ENCODE data around the gene SIPA1L3.
"Not testable (repeated sequence)": the region's sequence is repeated elsewhere in the genome, so short reads cannot be mapped to it uniquely, and the experiment has no call there.

Gene SIPA1L3

DNA sequence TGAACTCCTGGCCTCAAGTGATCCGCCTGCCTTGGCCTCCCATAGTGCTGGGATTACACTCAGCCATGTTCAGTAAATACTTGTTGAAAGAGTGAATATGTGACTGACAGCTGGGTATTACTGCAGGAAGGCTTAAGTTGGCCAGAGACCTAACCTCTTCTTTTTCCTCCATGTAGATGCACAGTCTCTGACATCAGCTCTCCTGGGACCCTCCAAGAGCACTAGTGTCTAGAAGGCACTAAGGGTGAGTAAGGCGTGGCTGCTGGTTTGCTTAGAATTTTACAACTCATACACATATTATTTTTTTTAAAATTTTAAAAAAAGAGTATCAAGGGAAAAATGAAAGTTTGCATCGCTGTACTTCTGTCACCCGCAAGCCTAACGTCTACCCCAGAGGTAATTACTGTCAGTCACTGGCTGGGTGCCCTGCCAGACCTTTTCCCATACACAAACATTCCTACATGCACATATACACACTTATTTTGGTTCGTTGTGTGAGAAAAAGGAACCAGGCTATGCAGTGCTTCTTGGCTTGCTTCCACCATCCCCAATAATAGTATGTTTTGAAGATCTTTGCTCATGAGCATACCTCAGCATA lies 122.0 kb downstream of the SIPA1L3 start:
- FAIRE-seq (no peak), DNase-seq (ENCODE audit: insufficient read length, low spot score) (no peak)
- TF ChIP-seq, protein P1, sequence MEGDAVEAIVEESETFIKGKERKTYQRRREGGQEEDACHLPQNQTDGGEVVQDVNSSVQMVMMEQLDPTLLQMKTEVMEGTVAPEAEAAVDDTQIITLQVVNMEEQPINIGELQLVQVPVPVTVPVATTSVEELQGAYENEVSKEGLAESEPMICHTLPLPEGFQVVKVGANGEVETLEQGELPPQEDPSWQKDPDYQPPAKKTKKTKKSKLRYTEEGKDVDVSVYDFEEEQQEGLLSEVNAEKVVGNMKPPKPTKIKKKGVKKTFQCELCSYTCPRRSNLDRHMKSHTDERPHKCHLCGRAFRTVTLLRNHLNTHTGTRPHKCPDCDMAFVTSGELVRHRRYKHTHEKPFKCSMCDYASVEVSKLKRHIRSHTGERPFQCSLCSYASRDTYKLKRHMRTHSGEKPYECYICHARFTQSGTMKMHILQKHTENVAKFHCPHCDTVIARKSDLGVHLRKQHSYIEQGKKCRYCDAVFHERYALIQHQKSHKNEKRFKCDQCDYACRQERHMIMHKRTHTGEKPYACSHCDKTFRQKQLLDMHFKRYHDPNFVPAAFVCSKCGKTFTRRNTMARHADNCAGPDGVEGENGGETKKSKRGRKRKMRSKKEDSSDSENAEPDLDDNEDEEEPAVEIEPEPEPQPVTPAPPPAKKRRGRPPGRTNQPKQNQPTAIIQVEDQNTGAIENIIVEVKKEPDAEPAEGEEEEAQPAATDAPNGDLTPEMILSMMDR (IDR thresholded peaks at IDR 0.05; ENCODE audit: insufficient read depth, missing control alignments) = no peak

DNA sequence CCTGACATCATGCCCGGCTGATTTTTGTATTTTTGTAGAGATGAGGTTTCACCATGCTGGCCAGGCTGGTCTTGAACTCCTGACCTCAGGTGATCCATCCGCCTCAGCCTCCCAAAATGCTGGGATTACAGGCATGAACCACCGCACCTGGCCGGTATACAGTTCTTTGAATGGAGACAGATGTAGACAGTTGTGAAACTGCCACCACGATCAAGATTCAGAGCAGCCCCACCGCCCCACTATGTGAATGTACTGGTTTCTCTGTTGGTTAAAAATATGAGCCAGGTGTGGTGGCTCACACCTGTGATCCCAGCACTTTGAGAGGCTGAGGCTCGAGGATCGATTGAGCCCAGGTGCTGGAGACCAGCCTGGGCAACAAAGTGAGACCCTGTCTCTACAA lies 123.0 kb downstream of the SIPA1L3 start:
- not testable (repeated sequence) for DNase-seq (ENCODE audit: insufficient read length, low spot score); FAIRE-seq

DNA sequence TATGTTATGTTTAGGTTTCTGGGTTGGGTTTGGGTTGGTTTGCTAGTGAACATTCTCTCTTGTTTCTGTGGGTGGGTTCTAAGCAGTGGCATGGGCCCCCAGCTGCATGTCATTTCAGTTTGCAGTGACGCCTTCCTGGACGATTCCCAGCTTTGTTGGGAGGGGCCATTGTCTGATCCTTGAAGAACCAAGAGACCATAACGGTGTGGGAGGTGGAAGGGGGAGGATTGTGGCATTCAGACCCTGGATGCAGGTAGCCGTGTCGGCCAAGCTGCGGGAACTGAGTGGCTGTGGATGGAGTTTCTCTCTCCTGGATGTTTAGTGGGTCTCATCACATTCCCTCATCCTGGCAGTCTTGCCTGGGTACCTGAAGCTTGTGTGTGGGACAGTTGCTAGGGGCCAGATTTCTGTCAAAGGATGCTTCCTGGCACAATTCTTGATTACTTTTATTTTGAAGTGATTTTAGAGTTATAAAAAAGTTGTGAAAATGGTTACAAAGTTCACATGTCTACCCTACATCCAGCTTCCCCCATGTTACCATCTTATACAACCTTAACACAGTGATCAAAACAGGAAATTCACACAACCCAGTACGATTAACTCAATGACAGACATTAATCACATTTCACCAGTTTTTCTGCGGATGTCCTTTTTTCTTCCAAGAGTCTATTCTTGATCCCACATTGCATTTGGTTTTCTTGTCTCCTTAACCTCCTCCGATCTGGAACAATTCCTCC lies 123.8 kb downstream of the SIPA1L3 start:
- no peak for DNase-seq (ENCODE audit: insufficient read length, low spot score)
- no peak for FAIRE-seq
- TF ChIP-seq, protein P1 (IDR thresholded peaks at IDR 0.05; ENCODE audit: insufficient read depth, missing control alignments) = no peak

DNA sequence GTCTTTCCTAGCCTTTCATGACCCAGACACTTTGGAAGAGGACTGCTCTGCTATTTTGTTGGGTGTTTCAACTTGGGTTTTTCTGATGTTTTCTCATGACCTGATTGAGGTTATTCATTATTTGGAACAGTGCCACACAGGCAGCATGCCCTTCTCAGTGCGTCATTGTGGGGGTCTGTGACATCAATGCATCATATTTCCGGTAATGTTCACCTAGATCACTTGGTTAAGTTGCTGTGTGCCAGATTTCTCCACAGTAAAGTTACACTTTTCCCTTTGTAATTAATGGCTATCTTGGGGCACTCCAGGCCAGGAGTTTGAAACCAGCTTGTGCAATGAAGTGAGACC lies 124.4 kb downstream of the SIPA1L3 start:
- DNase-seq (ENCODE audit: insufficient read length, low spot score) (no peak), FAIRE-seq (no peak)

DNA sequence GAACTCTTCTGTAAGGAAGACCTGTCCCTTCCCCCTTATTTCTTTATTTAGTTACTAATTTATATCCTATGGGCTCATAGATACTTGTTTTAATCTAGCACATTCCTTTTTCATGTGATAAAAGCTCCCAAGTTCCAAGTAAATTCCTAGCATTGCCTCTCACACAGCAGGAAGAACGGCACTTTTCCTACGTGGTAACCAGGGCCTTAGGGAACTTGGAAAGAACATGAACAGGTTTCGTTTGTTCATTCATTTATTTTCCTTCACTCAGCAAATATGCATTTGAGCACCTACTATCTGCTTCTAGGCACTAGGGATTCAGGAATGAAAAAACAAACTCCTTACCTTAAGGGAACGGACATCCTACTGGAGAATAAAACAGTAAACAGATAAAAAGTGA lies 125.1 kb downstream of the SIPA1L3 start:
- FAIRE-seq (no peak), DNase-seq (ENCODE audit: insufficient read length, low spot score) (no peak)
- TF ChIP-seq, protein P1 (IDR thresholded peaks at IDR 0.05; ENCODE audit: insufficient read depth, missing control alignments) = no peak

More for the DNA sequence above, 124.4 kb downstream of the SIPA1L3 start:
- TF ChIP-seq, protein P1 (IDR thresholded peaks at IDR 0.05; ENCODE audit: insufficient read depth, missing control alignments) = no peak

DNA sequence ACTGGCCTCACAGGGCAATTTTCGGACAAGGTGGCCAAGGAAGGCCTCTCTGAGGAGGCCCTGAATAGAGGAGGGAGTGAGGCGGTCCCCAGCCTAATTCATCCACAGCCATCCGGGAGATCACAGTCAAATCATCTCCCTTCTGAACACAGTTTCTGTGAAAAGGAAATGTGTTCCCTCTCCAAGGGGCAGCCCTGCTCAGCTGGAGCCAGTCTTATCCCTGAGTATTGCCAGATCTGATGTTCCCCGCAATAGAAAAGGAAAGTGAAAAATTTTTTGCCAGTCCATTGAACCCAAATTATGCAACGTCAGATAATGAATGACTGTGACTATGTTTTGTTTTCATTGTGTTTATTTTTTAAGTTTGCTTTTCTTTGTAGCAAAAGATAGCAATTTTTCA lies 125.9 kb downstream of the SIPA1L3 start:
- no peak for FAIRE-seq
- DNase-seq (ENCODE audit: insufficient read length, low spot score) = no peak
- TF ChIP-seq, protein P1 (IDR thresholded peaks at IDR 0.05; ENCODE audit: insufficient read depth, missing control alignments) = no peak

DNA sequence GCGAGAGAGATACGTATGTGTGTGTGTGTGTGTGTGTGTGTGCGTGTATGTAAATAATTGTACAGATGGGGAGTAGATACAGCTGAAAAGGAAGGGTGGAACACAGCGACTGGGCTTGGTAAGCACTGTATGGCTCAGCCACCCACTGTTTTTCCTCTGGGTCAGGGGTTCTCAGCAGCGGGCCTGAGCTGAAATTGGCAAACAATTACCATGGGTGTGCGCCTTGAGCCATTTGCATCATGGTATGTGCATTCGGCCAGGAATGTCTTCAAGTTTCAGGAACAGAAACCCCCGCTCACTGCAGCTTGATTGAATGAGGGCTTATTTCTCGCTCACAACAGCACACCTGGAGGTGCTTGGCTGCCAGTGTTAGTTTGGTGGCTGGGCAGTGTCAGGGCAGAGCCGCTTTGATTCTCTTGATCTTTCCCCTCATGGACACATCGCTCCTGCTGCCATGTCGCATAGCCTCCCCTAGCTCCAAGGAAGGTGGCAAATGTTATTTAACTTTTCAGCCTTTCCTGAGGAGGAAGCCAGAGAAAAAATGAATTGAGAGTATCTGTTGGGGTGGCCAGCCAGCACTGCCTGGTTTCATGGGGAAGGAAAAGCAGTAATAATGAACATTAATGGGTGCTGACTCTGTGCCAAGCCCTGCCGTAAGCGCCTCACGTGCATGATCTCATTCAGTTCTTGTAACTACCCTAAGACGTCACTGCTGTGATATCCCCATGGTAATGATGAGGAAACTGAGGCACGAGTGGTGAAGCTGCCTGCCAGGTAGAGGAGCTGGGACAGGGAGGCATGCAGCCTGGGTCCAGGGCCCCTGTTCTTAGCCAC lies 126.9 kb downstream of the SIPA1L3 start:
- FAIRE-seq (no peak), DNase-seq (ENCODE audit: insufficient read length, low spot score) (no peak)
- TF ChIP-seq, protein P1 (IDR thresholded peaks at IDR 0.05; ENCODE audit: insufficient read depth, missing control alignments) = no peak

Measured in D721Med (cell line).